Endodermal cell (in vitro differentiated cells): ENCODE data around the gene RHPN2. TPM values are rescaled to one million over a fixed set of nuclear protein-coding genes. Genes with fewer than 3 reads are reported as not detected.
"Not testable (repeated sequence)": the region's sequence is repeated elsewhere in the genome, so short reads cannot be mapped to it uniquely, and the experiment has no call there.

Experiments
- DNase-seq: peaks from one replicate; pipeline ENCODE4 v3.0.0-alpha.2; 2017
- H3K27ac ChIP-seq: 2 replicates; pipeline ENCODE4 v1.5.1; 2013; ENCODE audit warnings: mild to moderate bottlenecking, low read depth, low read length, moderate library complexity
- H3K27me3 ChIP-seq: 2 replicates; pipeline ENCODE4 v1.6.1; 2013; ENCODE audit warnings: mild to moderate bottlenecking, low read length, moderate library complexity; ENCODE audit not compliant: insufficient read depth, control insufficient read depth, poor library complexity, severe bottlenecking
- H3K36me3 ChIP-seq: 2 replicates; pipeline ENCODE4 v1.7.0; 2013; ENCODE audit warnings: mild to moderate bottlenecking, low read length, moderate library complexity; ENCODE audit not compliant: control insufficient read depth, insufficient read depth
- H3K4me1 ChIP-seq: one replicate; pipeline ENCODE4 v1.7.0; 2013; ENCODE audit warnings: low read length; ENCODE audit not compliant: control insufficient read depth, insufficient read depth
- H3K4me3 ChIP-seq: 2 replicates; pipeline ENCODE4 v1.5.1; 2013; ENCODE audit warnings: mild to moderate bottlenecking, low read length, moderate library complexity
- H3K9ac ChIP-seq: 2 replicates; pipeline ENCODE4 v1.6.1; 2013; ENCODE audit warnings: mild to moderate bottlenecking, low read length, moderate library complexity; ENCODE audit not compliant: poor library complexity, severe bottlenecking; ENCODE audit errors: extremely low read depth
- H3K9me3 ChIP-seq: 2 replicates; pipeline ENCODE4 v1.6.1; 2013; ENCODE audit warnings: mild to moderate bottlenecking, low read length, moderate library complexity; ENCODE audit not compliant: control insufficient read depth
- H3K27ac Mint-ChIP-seq: 2 replicates; pipeline ENCODE4 v1.8.0; 2020; ENCODE audit warnings: mixed read lengths
- H3K27me3 Mint-ChIP-seq: 2 replicates; pipeline ENCODE4 v1.8.0; 2021; ENCODE audit warnings: mild to moderate bottlenecking, mixed read lengths; ENCODE audit not compliant: insufficient read depth
- H3K36me3 Mint-ChIP-seq: 2 replicates; pipeline ENCODE4 v1.8.0; 2020; ENCODE audit warnings: low read depth, mixed read lengths
- H3K4me1 Mint-ChIP-seq: 2 replicates; pipeline ENCODE4 v1.8.0; 2020; ENCODE audit warnings: mixed read lengths
- H3K4me3 Mint-ChIP-seq: 2 replicates; pipeline ENCODE4 v1.8.0; 2020; ENCODE audit warnings: mild to moderate bottlenecking, moderate library complexity, mixed read lengths
- H3K9me3 Mint-ChIP-seq: 2 replicates; pipeline ENCODE4 v1.8.0; 2020; ENCODE audit warnings: mild to moderate bottlenecking, mixed read lengths
- CTCF ChIP-seq: fragments of 200-600 bp; sonication (generic); conservative IDR thresholded peaks from 2 replicates; pipeline ENCODE4 v1.5.0; 2021; ENCODE audit warnings: antibody characterized with exemption, mild to moderate bottlenecking
- WGBS, 2 experiments: methylation state at CpG; one replicate each; pipeline versions ENCODE4 v1.1.5 to v1.1.7; 2013; ENCODE audit warnings: missing lambda C conversion rate in 2 of 2, mixed read lengths in 1 of 2; ENCODE audit not compliant: insufficient coverage in 1 of 2, insufficient read length in 1 of 2; 5-methylcytosine and 5-hydroxymethylcytosine counted together
- total RNA-seq, 2 donors: library from RNA; stranded (reverse); fragmentation: NEBNext Ultra II Directional in 1 of 2; extraction: Animal tissue kit (Norgen Biotek cat#: 25700) in 1 of 2; gene quantifications; 2 replicates in 1 of 2; 3 replicates in 1 of 2; pipeline ENCODE4 v1.2.1, GENCODE V29; 2021

The RHPN2 gene
- total RNA-seq, 2 donors from 2014 or later, result 52.0 to 53.2 TPM

GRCh38 chr19:33047422-33047821, 17.3 kb downstream of the RHPN2 start:
- Mint-ChIP-seq H3K4me3 (peak overlapping the region; percentile 16), H3K27me3 (no peaks in the 10 kb centered on the region), H3K4me1 (peaks cover 23% of the 10 kb centered on the region), H3K36me3 (peaks cover 55% of the 10 kb centered on the region), H3K27ac (peak overlapping the region; percentile 94), H3K9me3 (no peaks in the 10 kb centered on the region)
- no peaks in the 10 kb centered on the region for H3K27me3 ChIP-seq
- TF ChIP-seq CTCF, result no peak
- peak; percentile 93 for DNase-seq
- peaks cover 59% of the 10 kb centered on the region for H3K36me3 ChIP-seq
- no peaks in the 10 kb centered on the region for H3K9me3 ChIP-seq
- no peak overlapping the region for H3K27ac ChIP-seq
- no peak overlapping the region for H3K4me3 ChIP-seq
- 62 to 92% methylated on average over 4 to 8 of the region's 8 CpGs for WGBS, 2 experiments
- H3K4me1 ChIP-seq, result peaks cover 13% of the 10 kb centered on the region
- H3K9ac ChIP-seq, result no peak overlapping the region

- not testable (repeated sequence) for DNase-seq, H3K4me3 Mint-ChIP-seq, H3K27me3 ChIP-seq, H3K4me1 ChIP-seq, H3K9me3 ChIP-seq, H3K4me3 ChIP-seq, H3K9ac ChIP-seq, H3K27me3 Mint-ChIP-seq
- H3K27ac Mint-ChIP-seq, result peak overlapping the region; percentile 78
- H3K4me1 Mint-ChIP-seq, result peaks cover 13% of the 10 kb centered on the region
- Histone ChIP-seq H3K36me3 (peaks cover 61% of the 10 kb centered on the region), H3K27ac (peak overlapping the region; percentile 0)
- WGBS, 2 experiments, result 76 to 86% methylated on average over 3 of the region's 3 CpGs
- H3K36me3 Mint-ChIP-seq, result peaks cover 59% of the 10 kb centered on the region
- peaks cover 10% of the 10 kb centered on the region for H3K9me3 Mint-ChIP-seq
These were observed 22.9 kb downstream of the RHPN2 start for GRCh38 chr19:33041828-33042160.

- Mint-ChIP-seq H3K36me3 (peaks cover 53% of the 10 kb centered on the region), H3K27me3 (no peaks in the 10 kb centered on the region), H3K9me3 (peaks cover 11% of the 10 kb centered on the region), H3K4me1 (peaks cover 13% of the 10 kb centered on the region), H3K27ac (peak overlapping the region; percentile 78), H3K4me3 (no peak overlapping the region)
- DNase-seq, result no peak
- H3K27me3 ChIP-seq, result no peaks in the 10 kb centered on the region
- H3K4me3 ChIP-seq, result no peak overlapping the region
- peak overlapping the region; percentile 10 for H3K27ac ChIP-seq
- no peaks in the 10 kb centered on the region for H3K9me3 ChIP-seq
- 81 to 84% methylated on average over 8 to 9 of the region's 9 CpGs for WGBS, 2 experiments
- H3K9ac ChIP-seq, result no peak overlapping the region
- no peaks in the 10 kb centered on the region for H3K4me1 ChIP-seq
- H3K36me3 ChIP-seq, result peaks cover 58% of the 10 kb centered on the region
- TF ChIP-seq CTCF, result no peak
These were observed 23.5 kb downstream of the RHPN2 start for GRCh38 chr19:33040994-33041827.
